GM12878 (cell line): ENCODE results near the gene SLF1. TPM values are rescaled to one million over a fixed set of nuclear protein-coding genes. Genes with fewer than 3 reads are reported as not detected.

Experiments used
- CHD1 ChIP-seq: IDR thresholded peaks from 2 replicates; pipeline ENCODE4 v1.6.1; 2012; ENCODE audit warnings: low read depth, low read length, improper control_type of control experiment
- ETV6 ChIP-seq, 2 experiments: fragments of 450-650 bp in 1 of 2; IDR thresholded peaks in 1 of 2; conservative IDR thresholded peaks in 1 of 2; 2 replicates each; pipeline ENCODE4 v1.6.1; 2014; ENCODE audit warnings: antibody characterized with exemption in 1 of 2, borderline replicate concordance in 1 of 2, low read depth in 1 of 2, mild to moderate bottlenecking in 1 of 2, moderate library complexity in 1 of 2
- FOS ChIP-seq: IDR thresholded peaks from 3 replicates; pipeline ENCODE4 v1.6.1; 2011; ENCODE audit warnings: borderline replicate concordance; ENCODE audit not compliant: insufficient read length; ENCODE audit errors: extremely low read depth
- JUND ChIP-seq: IDR thresholded peaks from 2 replicates; pipeline ENCODE4 v1.6.1; 2012; ENCODE audit warnings: low read depth, mild to moderate bottlenecking, low read length, improper control_type of control experiment, moderate library complexity
- LARP7 ChIP-seq: fragments of 450-650 bp; IDR thresholded peaks from 2 replicates; pipeline ENCODE4 v1.6.1; 2017; ENCODE audit warnings: mild to moderate bottlenecking
- MEF2A ChIP-seq: IDR thresholded peaks from 2 replicates; pipeline ENCODE4 v1.6.1; 2011; ENCODE audit warnings: low read depth, mild to moderate bottlenecking, low read length, moderate library complexity; ENCODE audit not compliant: insufficient read depth
- MTA2 ChIP-seq: fragments of 450-650 bp; IDR thresholded peaks from 2 replicates; pipeline ENCODE4 v1.6.1; 2016; ENCODE audit warnings: low read depth, mild to moderate bottlenecking, moderate library complexity
- PAX8 ChIP-seq: fragments of 450-650 bp; IDR thresholded peaks from 2 replicates; pipeline ENCODE4 v1.6.1; 2017; ENCODE audit warnings: mild to moderate bottlenecking, moderate library complexity
- PML ChIP-seq: IDR thresholded peaks from 2 replicates; pipeline ENCODE4 v1.6.1; 2012; ENCODE audit warnings: low read length, inconsistent platforms
- POLR2AphosphoS5 ChIP-seq: IDR thresholded peaks from 2 replicates; pipeline ENCODE4 v1.6.1; 2011; ENCODE audit warnings: mild to moderate bottlenecking, low read length, inconsistent platforms
- SPI1 ChIP-seq: IDR thresholded peaks from 2 replicates; pipeline ENCODE4 v1.6.1; 2011; ENCODE audit warnings: low read depth, mild to moderate bottlenecking, low read length, moderate library complexity, borderline replicate concordance; ENCODE audit not compliant: insufficient read depth
- ZBTB40 ChIP-seq: fragments of 450-650 bp; IDR thresholded peaks from 2 replicates; pipeline ENCODE4 v1.6.1; 2016; ENCODE audit warnings: mild to moderate bottlenecking, moderate library complexity, borderline replicate concordance
- ZNF592 ChIP-seq: fragments of 450-650 bp; IDR thresholded peaks from 2 replicates; pipeline ENCODE4 v1.6.1; 2017; ENCODE audit warnings: mild to moderate bottlenecking, moderate library complexity
- polyA plus RNA-seq, 11 experiments: library from polyadenylated mRNA; depleted of rRNA in 4 of 11; unstranded in 6 of 11; stranded (reverse) in 5 of 11; fragments of >200 nt; fragmentation: Nextera tagmentation in 4 of 11; fragmentation: Illumina TruSeq in 1 of 11; extraction: Ambion mirVana in 4 of 11; extraction: Trizol in 1 of 11; gene quantifications; 1 replicate in 1 of 11; 2 replicates in 10 of 11; pipeline versions ENCODE4 v1.2.1 to v1.2.3, GENCODE V29; 2011 to 2016; ENCODE audit warnings: inconsistent platforms in 2 of 11, missing spikeins in 2 of 11, low read depth in 1 of 11
- total RNA-seq, 4 experiments: library from RNA; depleted of rRNA in 3 of 4; stranded (reverse); fragments of >200 nt in 3 of 4; fragmentation: Illumina TruSeq in 1 of 4; extraction: Trizol in 1 of 4; gene quantifications; 2 replicates each; pipeline versions ENCODE4 v1.2.1 to v1.2.3, GENCODE V29; 2013 to 2021
- TF ChIP-seq, protein P1 (sequence below): fragments of 450-650 bp; IDR thresholded peaks from 2 replicates; pipeline ENCODE4 v1.6.1; 2018; ENCODE audit warnings: mild to moderate bottlenecking, low read depth, moderate library complexity; ENCODE audit not compliant: partially characterized antibody
- TF ChIP-seq, protein P2 (sequence below): IDR thresholded peaks from 2 replicates; pipeline ENCODE4 v1.6.1; 2012; ENCODE audit warnings: low read depth, low read length, improper control_type of control experiment

SLF1 gene
- total and polyA plus RNA-seq, 10 of the 15 experiments (the other 5 are each of a cell fraction or from before 2014, with no cell fraction given), result 8.1 to 27.0 (median 13.4) TPM

GRCh38 chr5:94577466-94578245 is 40.8 kb upstream of the SLF1 start (continued):
- no peak for TF ChIP-seq ZNF592
- no peak for TF ChIP-seq PAX8
- peak; percentile 94 for TF ChIP-seq MTA2
- TF ChIP-seq POLR2AphosphoS5, result no peak
- no peak for TF ChIP-seq LARP7
- TF ChIP-seq, protein P1, sequence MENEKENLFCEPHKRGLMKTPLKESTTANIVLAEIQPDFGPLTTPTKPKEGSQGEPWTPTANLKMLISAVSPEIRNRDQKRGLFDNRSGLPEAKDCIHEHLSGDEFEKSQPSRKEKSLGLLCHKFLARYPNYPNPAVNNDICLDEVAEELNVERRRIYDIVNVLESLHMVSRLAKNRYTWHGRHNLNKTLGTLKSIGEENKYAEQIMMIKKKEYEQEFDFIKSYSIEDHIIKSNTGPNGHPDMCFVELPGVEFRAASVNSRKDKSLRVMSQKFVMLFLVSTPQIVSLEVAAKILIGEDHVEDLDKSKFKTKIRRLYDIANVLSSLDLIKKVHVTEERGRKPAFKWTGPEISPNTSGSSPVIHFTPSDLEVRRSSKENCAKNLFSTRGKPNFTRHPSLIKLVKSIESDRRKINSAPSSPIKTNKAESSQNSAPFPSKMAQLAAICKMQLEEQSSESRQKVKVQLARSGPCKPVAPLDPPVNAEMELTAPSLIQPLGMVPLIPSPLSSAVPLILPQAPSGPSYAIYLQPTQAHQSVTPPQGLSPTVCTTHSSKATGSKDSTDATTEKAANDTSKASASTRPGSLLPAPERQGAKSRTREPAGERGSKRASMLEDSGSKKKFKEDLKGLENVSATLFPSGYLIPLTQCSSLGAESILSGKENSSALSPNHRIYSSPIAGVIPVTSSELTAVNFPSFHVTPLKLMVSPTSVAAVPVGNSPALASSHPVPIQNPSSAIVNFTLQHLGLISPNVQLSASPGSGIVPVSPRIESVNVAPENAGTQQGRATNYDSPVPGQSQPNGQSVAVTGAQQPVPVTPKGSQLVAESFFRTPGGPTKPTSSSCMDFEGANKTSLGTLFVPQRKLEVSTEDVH, result no peak
- TF ChIP-seq ETV6 (conservative IDR thresholded peaks at IDR 0.05 in 1 of 2, IDR thresholded peaks at IDR 0.05 in 1 of 2; ENCODE audit: borderline replicate concordance in 1 of 2, low read depth in 1 of 2), result no peak
- TF ChIP-seq, protein P2, sequence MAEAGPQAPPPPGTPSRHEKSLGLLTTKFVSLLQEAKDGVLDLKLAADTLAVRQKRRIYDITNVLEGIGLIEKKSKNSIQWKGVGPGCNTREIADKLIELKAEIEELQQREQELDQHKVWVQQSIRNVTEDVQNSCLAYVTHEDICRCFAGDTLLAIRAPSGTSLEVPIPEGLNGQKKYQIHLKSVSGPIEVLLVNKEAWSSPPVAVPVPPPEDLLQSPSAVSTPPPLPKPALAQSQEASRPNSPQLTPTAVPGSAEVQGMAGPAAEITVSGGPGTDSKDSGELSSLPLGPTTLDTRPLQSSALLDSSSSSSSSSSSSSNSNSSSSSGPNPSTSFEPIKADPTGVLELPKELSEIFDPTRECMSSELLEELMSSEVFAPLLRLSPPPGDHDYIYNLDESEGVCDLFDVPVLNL, result no peak
- TF ChIP-seq CHD1, result no peak
- TF ChIP-seq JUND, result no peak
- no peak for TF ChIP-seq FOS
- TF ChIP-seq MEF2A, result no peak
- no peak for TF ChIP-seq PML
- peak; percentile 14; the same call in 1 of the 2 replicates for TF ChIP-seq SPI1
- TF ChIP-seq ZBTB40, result no peak
